SW480 (cell line): ENCODE measurements around the gene HLA-E.

Experiments
- DNase-seq: peaks from one replicate; pipeline ENCODE4 v3.0.0-alpha.2; 2016; ENCODE audit warnings: low spot score

HLA-E gene

DNA sequence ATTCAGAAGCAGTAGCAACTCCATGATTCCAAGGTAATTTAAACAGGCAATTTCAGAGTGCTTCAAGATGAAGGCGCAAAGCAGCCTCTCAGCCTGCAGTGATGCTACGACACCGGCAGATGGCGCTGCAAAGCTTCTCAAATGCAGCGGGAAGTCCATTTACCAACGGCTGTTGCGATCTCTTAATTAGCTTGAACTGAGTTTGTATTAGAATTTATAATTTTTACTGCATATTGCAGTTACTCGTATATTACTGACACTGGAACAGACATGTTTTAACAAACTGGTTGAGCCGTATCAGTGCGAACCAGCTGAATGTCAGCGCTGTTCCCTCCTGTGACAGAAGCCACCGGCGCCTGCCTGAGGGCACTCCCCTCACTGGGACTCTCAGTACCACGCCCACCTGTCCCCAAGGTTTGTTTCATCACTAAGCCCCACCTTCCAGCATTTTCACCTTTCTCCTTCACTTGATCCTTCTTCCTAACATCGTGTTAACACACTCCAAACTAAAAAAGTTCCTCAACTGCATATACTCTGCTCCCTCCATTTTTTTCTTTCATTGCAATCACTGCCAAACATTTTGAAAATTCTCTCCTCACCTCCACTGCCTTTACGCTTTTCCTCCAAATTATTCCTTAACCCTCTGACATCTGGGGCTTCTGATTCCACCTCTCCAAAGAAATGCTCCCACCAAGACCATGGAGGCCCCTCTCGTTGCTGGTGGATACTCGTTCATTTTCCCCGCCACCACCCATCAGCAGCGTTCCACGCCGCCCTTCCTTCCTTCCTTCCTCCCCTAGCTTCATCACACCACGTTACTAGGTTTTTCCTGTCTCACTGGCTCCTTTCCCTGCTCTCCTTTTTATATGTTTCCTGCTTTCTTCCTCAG lies 52.5 kb downstream of the HLA-E start:
- DNase-seq, result peak; percentile 70

DNA sequence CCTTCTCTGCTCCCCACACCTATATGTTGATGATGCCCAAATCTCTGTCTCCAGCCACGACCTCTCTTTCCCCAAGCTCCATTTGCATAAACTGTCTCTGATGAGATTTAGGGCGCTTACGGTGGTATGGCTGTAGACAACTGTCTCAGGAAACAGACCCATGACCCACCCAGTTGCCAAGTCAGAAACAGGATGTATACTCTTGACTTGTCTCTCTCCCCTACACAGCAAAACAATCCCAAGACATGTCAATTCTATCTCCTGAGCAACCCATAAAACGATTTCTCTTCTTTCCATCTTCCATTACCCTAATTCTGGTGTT lies 53.1 kb downstream of the HLA-E start:
- no peak for DNase-seq

DNA sequence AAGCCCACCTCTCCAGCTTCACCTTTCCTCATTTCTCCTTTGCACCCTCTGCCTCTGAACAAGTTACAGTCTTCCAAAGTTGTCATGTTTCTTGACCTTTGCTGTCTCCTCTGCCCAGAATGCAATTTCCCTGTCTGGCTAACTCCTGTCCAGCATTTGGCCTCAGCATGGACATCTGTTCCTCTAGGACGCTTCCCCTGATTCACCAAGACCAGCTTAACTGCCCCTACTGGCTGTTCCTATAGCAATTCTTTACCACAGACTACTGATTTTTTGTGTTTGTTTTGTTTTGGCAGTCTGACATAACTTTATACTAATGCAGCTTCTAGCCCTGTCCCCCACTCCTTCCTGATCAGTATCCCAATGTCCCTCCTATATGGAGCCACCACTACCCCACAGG lies 53.6 kb downstream of the HLA-E start:
- no peak for DNase-seq
